DMS53 treated with DMSO at 0.1 percent for 48 hours (cell line): ENCODE results near the gene RFC1.
"Not testable (repeated sequence)": the region's sequence is repeated elsewhere in the genome, so short reads cannot be mapped to it uniquely, and the experiment has no call there.

Experiments
- DNase-seq: peaks from one replicate; lab custom pipeline; 2025; ENCODE audit not compliant: unreplicated experiment; lab: John Stamatoyannopoulos, UW

The RFC1 gene

DNA sequence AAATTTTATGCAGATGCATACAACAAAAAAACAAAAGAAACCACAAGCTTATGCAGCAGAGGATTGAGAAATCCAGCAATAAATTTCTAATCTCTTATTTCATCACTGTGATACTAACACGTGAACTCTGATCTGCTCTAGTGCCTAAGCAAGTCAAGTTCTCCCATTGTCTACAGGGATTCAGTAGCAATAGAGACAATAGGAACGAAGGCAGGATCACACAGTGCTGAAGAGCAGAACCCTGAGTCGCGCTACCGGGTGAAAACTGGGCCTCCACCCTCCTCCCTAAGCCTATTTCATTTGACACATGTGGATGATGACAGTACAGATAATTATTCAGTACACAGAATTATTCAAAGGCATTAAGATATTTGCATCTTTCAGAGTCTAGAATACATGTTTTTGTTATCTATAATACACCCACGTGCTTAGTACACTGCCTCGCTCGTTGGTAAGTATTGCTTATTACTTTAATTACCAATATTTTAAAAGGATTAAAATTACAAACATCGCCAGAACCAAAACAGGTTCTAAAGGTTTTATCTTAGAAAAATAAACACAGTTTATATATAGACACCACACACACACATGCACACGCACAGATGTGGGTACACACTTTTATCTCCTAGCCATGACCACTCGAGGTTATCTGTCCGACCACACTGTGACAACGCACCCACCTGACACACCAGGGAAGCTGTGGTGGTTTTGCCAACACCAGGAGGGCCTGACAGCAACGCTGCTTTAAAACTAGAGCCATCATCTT lies 60.1 kb downstream of the RFC1 start:
- DNase-seq, result no peak

DNA sequence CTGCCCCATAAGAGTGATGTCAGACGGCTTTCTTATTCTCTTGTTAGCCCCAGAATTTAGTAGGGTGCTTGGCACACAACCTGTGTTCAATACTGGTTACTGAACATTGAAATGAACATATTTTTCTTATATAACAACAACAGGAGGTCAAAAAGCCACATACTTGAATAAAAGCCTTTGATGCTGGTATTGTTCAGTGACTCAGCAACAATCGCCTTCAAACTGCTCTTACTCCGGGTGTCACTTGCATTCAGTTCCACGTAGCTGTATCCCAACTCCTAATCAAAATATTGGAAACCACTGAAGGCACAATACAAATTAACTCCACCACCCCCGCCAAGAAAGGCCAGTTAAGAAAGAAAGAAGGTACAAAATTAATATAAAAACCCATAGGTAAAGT lies 61.5 kb downstream of the RFC1 start:
- no peak for DNase-seq

DNA sequence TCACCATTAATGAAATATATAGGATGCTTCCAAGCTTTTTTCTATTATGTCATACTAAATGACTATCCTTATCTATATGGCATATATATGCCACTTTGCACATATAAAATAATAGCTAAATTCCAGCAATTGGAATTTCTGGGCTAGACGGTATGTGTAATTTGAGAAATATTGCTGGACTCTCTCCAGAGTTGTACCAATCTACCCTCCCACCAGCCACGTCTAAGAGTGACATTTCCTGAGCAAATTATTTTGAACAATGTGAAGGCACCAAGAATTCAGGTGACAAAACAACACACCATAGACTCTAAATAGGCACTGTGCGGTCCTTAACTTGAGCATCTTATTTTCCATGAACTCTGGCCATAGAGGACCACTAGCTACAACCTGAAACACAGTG lies 62.3 kb downstream of the RFC1 start:
- DNase-seq, result no peak

DNA sequence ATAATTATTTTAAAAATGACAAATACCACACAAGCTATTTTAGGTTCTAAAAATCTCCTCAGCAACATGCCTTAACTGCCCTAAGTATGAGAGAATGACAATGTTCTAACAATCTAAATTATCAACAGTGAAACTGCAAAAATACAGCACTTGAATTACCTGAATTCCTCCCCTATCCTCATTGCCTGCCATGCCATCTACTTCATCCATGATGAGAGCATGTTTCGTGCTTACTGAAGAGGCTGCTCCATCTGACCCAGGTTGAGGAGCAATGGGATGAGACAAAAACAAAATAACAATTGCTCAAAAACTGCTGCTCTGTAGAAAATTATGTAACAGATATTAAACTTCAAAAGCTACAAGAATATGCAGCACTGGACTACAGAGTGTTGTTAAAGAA lies 63.3 kb downstream of the RFC1 start:
- no peak for DNase-seq

DNA sequence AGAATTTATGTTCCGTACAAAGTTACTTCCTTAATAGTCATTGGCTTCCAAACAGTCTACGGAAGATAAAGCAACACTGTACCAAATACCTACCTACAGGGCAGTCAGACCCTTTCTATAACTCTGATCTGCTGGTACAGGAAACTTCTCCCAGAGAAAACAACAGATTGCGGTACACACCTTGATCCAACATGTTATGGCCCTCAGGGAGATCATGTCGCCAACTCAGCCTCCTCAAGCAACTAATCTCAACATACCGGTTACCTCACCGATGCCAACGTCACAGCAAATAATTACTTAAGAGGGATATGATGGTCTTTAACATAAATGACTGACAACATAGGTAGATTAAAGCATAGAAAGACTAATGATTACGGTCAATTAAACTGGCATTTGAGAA lies 70.4 kb downstream of the RFC1 start:
- no peak for DNase-seq

DNA sequence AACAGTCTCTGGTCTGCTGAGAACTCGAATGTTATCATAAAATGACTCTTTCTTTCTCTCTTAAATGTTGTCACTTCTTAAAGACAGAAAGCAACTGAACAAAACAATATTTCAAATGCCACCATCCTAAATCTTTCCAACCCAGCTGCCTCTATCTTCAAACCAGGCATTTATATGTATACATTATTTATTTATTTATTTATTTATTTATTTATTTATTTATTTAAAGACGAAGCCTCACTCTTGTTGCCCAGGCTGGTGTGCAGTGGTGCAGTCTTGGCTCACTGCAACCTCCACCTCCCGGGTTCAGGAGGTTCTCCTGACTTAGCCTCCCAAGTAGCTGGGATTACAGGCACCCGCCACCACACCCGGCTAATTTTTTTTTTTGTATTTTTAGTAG lies 73.7 kb downstream of the RFC1 start:
- not testable (repeated sequence) for DNase-seq

DNA sequence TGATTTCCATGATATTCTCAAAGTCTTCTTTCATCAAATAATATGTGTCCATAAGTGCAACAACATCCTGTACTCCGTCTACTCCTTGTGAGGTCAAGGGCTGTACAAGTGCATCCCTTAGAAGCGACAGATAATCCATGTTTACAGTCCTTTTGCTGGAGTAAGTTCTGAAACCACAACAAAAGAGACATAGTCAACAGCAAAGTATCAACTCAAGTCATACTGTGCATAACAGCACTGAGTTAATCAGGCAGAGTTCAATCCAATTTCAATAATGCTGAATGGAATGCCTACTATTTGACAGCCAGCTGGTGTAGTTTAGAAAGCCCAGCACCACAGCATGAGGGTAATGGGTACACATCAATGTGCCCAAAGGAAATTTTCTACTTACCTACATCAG lies 74.5 kb downstream of the RFC1 start:
- DNase-seq, result no peak

DNA sequence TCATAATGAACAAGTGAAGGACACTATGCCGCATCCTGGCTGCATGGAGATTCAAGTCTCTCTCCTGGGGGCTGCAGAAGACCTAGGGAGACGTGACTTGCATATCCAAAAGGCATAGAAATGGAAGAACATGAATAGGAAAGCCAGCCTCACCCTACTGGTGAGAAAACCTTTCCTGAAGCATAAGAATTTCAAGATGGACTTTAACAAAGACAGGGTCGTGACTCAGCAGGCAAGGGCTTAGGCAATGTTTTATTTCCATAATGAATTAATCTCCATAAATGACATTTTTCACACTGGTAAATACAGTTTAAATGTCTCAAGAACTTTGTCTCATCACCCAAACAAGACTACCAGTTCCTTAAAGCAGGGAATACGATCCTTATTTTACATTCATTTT lies 78.9 kb downstream of the RFC1 start:
- DNase-seq, result no peak

DNA sequence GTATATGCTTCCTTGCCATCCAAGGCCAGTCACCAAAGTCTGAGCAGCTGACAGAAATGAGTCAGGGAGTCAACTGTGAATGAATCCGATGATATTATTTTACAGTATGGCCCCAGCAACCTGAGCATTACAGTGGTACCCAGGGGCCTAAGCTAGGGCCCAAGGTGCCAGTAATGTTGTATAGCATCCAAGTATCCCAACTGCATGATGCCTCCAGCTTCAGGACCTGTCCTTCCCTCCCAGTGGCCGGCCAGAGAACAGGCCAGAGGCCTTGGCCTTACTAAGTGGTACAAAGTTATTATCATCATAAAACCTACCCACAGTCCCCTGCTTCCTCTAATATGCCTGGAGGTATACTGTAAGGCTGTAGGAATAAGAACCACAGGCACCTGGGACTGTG lies 79.9 kb downstream of the RFC1 start:
- no peak for DNase-seq

DNA sequence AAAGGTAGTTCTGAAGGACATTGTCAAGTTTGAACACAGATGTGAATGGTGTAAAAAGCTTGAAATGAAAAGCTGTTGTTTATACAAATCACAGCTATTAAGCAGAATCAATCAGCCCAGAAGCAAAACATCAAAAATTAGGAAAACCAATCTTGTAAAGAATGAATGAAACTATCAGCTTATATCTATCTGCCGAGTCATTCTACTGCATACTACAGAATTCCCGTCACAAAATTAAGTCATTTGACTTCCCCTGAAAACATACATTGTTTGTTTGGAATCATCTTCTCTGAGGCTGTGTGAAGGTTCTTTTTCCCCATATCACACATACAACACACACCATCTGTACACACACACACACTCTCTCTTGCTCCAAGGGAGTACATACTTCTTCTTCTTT lies 80.3 kb downstream of the RFC1 start:
- no peak for DNase-seq

DNA sequence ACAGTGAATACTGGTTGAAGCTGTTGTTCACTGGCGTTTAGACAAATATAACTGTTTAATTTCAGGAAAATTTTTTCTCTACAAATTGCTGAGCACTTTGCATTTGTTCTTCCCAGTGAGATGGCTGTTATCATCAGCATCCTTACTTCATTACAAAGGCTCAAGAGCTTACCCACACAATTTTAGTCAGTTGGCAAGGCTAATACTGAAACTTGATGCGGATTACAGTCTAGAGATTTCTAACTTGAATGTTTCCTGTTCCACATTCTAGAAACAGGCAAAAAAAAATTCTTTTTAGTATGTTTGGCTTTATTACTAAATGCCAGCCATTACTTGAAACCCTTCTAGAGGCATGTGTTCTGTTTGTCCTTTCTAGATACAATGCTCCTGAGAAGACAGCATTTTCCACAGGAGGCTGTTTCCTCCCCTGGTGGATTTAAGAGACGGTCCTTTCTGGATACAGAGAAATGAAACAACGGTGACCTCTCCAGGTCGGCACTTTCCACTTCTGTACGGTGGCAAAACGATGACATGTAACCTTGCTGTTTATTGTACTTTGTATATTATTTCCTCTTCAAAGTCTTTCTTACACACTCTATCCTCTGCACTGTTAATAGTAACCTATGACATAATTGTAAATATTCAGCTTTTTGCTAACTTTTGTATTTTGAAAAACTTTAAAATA lies 80.9 kb downstream of the RFC1 start:
- no peak for DNase-seq

DNA sequence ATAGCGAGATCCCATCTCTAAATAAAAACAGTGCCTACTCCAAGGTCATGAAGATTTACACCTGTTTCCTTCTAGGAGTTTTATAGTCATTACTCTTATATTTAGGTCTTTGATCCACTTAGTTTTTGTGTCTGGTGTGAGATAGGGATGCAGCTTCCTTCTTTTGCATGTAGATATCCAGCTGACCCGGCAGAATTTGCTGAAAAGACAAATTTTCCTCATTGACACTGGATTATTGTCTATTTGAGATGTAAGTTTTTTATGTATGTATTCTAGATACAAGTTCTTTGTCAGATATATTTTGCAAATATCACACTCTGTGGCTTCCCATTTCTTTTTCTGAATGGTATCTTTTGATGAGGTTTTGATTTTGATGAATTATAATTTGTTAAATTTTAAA lies 85.4 kb downstream of the RFC1 start:
- DNase-seq, result no peak

DNA sequence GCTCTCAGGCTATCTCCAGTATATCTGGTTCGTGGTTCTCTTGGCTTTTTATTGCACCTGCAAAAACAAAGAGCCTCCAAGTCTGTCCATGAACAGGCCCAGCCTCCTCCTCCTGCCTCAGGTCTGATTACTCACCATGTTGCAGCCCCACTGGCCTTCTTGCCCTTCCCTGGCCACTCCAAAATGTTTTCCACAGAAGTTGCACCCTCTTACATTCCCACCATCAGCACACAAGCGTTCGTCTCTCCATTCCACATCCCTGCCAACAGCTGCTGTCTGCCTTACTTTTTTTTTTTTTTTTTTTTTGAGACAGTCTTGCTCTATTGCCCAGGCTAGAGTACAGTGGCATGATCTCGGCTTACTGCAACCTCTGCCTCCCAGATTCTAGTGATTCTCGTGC lies 86.7 kb downstream of the RFC1 start:
- no peak for DNase-seq

DNA sequence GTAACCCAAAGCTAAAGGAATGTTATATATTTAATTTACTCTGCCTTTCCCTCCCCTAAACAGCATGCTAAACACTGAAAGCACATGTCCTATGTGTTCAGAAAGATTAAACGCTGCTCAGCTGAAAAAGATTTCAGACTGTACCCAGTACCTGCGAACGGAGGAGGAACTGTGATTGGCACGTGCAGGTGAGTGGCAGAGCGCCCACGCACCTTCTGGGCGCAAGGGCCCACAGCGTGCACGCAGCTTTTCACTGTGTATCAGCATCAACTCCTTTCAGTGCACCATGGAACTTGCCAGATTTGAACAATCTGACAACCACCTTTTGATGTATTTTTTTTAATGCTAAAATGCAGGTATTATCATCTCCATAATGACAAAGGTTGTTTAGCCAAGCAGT lies 87.7 kb downstream of the RFC1 start:
- DNase-seq, result no peak

DNA sequence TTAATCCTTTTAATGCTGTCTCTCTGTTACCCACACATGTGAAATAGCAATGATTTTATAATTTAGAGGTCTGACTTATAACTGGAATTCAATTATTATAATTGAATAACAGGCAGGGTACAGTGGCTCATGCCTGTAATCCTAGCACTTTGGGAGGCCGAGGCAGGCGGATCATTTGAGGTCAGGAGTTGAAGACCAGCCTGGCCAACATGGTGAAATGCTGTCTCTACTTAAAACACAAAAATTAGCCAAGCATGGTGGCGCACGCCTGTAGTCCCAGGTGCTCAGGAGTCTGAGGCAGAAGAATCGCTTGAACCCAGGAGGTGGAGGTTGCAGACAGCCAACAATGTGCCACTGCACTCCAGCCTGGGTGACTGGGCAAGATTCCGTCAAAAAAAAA lies 88.5 kb downstream of the RFC1 start:
- DNase-seq, result not testable (repeated sequence)

DNA sequence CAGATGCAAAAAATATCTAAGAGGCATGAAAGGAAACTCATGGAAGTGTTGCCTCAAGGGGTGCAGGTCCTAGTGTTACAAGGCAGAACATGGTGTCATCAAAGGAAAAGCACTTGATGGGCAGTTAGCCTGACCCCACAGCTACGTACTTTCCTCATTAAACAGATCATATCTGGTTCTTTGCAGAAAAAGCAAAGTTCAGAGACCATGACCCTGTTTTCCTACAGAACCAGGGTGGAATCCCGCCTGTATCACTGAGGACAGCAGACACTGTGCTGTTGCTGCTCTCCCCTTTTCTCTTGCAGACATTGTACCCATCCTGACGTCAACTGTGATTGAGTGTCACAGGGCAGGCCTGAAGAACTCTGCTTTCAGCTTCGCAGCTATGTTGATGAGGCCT lies 91.7 kb downstream of the RFC1 start:
- DNase-seq, result no peak

DNA sequence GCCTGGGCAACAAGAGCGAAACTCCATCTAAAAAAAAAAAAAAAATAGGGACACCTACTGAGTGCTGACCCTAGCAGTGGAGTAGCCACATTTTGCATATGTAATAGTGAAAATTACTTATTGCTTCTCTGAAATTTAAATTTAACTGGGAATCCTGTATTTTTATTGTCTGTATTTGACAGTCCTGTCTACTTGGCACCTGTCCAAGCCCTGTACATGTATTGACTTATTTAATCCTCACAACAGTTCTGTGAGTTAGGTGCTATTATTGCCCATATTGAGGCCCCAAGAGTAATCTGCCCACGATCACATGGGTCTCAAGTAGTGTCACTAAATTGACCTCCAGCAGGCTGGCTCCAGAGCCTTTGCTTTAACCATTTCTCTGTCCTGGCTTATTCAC lies 102.3 kb downstream of the RFC1 start:
- DNase-seq, result no peak

DNA sequence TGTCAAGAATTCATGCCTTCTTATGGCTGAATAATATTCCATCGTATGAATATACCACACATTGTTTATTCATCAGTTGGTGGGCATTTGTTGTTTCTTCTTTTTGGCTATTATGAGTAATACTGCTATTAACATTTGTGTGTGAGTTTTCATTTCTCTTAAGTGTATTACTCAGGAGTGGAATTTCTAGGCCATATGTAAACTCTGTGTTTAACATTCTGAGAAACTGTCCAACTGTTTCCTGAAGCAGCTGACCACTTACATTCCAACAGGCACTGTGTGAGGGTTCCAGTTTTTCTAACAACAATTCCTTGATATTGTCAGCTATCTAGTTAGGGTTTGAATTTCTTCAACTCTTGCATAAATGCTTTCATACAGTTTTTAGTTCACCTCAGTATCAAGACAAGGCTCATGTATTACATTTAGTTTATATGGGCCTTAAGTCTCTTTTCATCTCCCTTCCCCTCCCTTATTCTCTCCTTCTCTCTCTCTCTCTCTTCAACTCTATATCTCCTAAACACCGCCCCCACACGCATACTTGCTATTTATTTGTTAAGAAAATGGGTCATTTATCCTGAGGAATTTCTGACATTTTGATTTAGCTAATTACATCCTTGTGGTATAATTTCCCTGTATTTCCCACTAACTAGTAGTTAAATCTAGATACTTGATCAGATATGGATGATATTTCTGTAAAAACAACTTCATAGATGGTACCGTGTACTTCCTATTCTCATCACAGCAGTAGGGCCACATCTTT lies 106.4 kb downstream of the RFC1 start:
- DNase-seq, result no peak

DNA sequence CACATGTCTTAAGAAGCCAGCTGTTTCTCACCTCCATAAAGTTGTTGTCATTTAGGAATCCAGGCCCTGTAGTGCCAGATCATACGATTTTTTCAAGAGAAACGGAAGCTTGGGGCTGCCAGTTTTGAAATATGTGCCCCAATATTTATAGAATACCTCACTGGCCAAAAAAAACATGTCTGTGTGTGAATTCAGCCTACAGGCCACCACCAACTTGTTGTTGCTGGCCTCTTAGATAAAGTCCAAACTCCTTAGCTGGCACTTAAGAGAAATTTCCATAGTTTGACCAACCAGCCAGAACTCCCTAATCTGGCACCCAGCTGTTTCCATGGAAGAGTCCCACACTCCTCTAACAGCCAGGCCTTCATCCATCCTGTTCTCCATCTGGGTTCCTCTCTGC lies 109.7 kb downstream of the RFC1 start:
- no peak for DNase-seq

DNA sequence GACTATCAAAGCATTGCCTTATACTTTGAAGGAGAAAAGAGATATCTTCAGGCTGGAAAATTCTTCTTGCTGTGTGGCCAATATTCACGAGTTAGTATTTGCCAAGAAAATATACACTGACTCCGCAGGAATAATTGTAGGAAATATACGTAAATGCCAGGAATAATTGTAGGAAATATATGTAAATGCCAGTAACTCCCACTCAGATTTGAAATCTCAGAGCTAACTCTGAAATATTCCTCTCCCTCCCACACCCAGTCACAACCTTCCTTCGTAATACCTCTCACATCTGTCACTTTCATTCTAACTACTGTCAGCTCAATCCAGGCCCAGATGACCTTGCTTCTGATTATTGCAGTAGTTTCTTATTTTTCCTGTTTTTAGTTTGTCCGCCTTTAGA lies 110.3 kb downstream of the RFC1 start:
- DNase-seq, result no peak

DNA sequence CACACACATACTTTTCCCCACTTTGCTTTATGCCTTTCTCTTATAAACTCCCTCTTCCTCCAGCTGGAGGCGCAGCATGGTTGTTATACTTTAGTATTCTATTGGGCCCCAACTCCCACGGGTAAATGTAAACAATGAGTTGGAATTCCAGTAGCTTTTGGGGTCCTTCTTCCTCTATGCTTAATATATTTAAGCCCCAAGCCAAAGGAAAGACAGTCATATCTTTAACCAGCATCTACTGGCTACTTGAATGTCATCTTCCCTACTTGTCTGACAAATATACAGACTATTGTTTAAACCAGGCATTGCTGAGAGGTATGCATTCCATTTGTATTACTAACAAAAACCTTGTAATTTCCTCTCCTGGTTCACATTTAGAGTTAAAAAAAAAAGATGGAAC lies 110.9 kb downstream of the RFC1 start:
- DNase-seq, result no peak

DNA sequence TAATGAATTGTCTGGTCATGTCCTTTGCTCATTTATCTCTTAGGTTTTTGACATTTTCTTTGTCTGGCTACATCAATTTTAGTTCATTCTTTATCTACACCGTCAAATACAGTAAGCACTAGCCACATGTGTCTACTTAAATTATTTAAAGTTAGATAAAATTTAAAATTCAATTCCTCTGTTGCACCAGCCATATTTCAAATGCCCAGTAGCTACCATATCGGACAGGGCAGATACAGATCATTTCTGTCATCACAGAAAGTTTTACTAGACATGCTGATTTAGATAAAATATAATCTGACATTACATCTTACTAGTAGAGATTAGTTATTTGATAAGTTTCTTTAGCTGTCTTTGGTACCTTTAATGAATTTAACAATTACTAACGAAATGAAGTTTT lies 122.7 kb downstream of the RFC1 start:
- no peak for DNase-seq
